Tibial artery (tissue), 4 donors: ENCODE measurements around the gene CBARP.
A peak's percentile ranks its signal among the peaks of the same experiment; 100 is the strongest.

Experiments
- DNase-seq, 2 donors: peaks; one replicate each; pipeline ENCODE4 v3.0.0-alpha.2; 2019
- H3K27ac ChIP-seq, 2 donors: fragments of 200-600 bp; sonication (generic) in 1 of 2; 1 replicate in 1 of 2; 2 replicates in 1 of 2; pipeline ENCODE4 v1.5.1; 2018 to 2019; ENCODE audit warnings: mild to moderate bottlenecking in 1 of 2
- H3K27me3 ChIP-seq, 2 donors: fragments of 200-600 bp; sonication (generic) in 1 of 2; one replicate each; pipeline versions ENCODE4 v1.5.1 to v1.6.0; 2016 to 2019
- H3K36me3 ChIP-seq, 3 donors: fragments of 200-600 bp; sonication (generic) in 2 of 3; one replicate each; pipeline ENCODE4 v1.5.1; 2016 to 2019; ENCODE audit warnings: mild to moderate bottlenecking in 2 of 3
- H3K4me1 ChIP-seq, 4 donors: fragments of 200-600 bp; sonication (generic) in 2 of 4; 1 replicate in 3 of 4; 2 replicates in 1 of 4; pipeline ENCODE4 v1.5.1; 2016 to 2019
- H3K4me3 ChIP-seq, 2 donors: fragments of 200-600 bp; sonication (generic) in 1 of 2; 1 replicate in 1 of 2; 2 replicates in 1 of 2; pipeline ENCODE4 v1.5.1; 2018 to 2019; ENCODE audit warnings: mild to moderate bottlenecking in 2 of 2
- H3K9me3 ChIP-seq, 3 donors: fragments of 200-600 bp; sonication (generic) in 1 of 3; one replicate each; pipeline ENCODE4 v1.5.1; 2016 to 2019
- intact Hi-C: fragments of 100-400 bp; cut with DNase I; formaldehyde crosslinking; loops from one replicate; pipeline ENCODE4 v1.15.0; 2023; ENCODE audit warnings: low total_unique reads
- TF ChIP-seq, protein P1 (sequence below), 2 experiments: fragments of 200-600 bp in 1 of 2; fragments of 450-650 bp in 1 of 2; IDR thresholded peaks; one replicate each; pipeline ENCODE4 v1.5.1; 2017 to 2019; ENCODE audit warnings: antibody characterized with exemption in 2 of 2, mild to moderate bottlenecking in 1 of 2, moderate library complexity in 1 of 2

CBARP gene

DNA sequence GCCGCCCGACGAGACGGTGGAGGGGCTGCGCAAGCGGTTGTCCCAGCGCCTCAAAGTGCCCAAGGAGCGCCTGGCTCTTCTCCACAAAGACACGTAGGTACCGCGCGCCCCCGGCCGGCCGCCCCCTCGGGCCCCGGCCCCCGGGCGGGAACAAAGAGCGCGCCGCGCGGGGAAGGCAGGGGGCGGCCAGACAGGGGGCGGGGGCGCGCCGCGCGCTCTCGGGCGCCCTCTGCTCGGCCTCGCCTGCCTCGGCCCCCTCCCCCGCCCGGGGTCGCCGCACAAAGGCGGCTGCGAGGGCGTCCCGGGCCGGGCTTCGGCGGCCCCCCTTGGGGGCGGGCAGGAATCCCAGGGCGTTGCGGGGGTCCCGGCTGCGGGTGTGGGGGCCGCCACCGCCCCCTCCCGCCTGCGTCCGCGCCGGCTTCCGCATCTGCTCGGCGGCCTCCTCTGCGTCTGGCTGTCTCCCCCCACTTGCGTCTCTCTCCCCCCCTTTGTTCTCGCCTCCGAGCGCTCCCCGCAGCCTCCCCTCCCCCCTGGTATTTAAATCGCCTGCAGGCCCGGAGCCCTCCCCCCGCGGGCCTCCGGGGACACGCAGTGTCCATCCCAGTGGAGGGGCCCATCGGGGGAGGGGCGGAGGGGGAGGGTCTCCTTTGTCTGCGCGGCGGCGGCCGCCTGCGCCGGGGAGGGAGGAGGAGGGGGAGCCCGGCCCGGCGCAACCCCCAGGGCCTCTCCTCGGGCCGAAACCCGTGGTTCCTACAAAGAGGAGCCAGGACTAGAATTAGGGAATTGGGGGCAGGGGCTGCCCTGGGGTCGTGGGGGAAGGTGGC, 12.8 kb upstream of the CBARP start:
- intact Hi-C loops = no loop called here
- Histone ChIP-seq H3K27ac (peak overlapping the region; percentile 98), H3K4me3 (peak overlapping the region; percentile 67 to 94), H3K36me3 (peaks cover 22 to 37% (median 29%) of the 10 kb centered on the region in 3 donors), H3K27me3 (no peaks in the 10 kb centered on the region), H3K9me3 (no peaks in the 10 kb centered on the region), H3K4me1 (peaks cover 7 to 67% (median 55%) of the 10 kb centered on the region in 4 donors)
- TF ChIP-seq, protein P1, sequence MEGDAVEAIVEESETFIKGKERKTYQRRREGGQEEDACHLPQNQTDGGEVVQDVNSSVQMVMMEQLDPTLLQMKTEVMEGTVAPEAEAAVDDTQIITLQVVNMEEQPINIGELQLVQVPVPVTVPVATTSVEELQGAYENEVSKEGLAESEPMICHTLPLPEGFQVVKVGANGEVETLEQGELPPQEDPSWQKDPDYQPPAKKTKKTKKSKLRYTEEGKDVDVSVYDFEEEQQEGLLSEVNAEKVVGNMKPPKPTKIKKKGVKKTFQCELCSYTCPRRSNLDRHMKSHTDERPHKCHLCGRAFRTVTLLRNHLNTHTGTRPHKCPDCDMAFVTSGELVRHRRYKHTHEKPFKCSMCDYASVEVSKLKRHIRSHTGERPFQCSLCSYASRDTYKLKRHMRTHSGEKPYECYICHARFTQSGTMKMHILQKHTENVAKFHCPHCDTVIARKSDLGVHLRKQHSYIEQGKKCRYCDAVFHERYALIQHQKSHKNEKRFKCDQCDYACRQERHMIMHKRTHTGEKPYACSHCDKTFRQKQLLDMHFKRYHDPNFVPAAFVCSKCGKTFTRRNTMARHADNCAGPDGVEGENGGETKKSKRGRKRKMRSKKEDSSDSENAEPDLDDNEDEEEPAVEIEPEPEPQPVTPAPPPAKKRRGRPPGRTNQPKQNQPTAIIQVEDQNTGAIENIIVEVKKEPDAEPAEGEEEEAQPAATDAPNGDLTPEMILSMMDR (IDR thresholded peaks at IDR 0.05) = no peak
- DNase-seq = no peak

DNA sequence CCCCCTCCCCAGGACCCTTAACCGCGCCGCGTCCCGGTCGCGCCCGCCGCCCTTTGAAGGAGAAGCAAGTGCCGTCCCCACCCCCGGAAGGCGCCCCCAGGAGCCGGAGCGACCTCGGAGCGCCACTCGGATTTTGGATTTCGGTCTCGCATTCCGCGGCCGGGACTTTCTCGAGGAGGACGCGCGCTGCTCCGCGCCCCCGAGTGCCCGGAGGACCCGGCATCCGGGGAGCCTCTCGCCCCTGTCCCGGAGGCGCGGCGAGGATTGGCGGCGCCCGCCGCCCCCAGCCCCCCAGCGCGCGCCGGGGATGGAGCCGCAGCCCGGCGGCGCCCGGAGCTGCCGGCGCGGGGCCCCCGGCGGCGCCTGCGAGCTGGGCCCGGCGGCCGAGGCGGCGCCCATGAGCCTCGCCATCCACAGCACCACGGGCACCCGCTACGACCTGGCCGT, 12.2 kb upstream of the CBARP start:
- Histone ChIP-seq H3K4me3 (peak overlapping the region; percentile 67 to 94), H3K36me3 (peaks cover 15 to 30% (median 23%) of the 10 kb centered on the region in 3 donors), H3K9me3 (no peaks in the 10 kb centered on the region), H3K4me1 (peaks cover 10 to 67% (median 55%) of the 10 kb centered on the region in 4 donors), H3K27ac (peak overlapping the region; percentile 98), H3K27me3 (no peaks in the 10 kb centered on the region)
- intact Hi-C loops = no loop called here
- DNase-seq = no peak
- TF ChIP-seq, protein P1 (IDR thresholded peaks at IDR 0.05) = no peak

DNA sequence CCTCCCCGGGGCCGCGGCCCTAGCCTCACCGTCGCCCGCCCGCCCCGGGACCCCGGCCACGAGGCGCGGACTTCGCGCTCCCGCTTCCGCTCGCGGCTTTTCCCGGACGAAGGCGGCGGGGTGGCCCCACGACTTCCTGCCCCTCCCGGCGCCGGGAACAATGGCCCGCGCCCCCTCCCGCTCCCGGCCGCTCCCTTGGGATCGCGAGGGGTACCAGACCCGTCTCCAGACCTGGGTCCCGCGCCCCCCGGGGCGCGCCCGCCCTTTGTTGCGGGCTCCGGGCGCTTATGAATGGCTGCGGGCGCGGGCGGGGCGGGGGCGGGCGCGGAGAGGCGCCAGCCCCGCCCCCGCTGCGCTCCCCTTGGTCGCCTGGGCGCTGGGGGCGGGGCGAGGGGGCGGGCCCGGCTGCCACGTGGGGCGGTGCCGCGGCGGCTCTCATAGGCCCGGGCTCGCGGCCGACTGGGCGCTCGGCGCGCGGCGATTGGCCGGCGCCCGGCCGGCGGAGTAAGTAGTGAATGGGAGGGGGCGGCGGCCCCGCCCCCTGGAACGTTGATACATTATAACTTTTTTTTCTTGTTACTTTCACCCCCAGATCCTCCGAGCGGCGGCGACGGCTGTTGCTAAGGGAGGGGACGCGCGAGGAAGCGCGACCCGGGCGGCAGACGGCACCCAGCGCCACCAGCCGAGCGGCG, 11.6 kb upstream of the CBARP start:
- Histone ChIP-seq H3K4me3 (peak overlapping the region; percentile 67 to 94), H3K27me3 (no peaks in the 10 kb centered on the region), H3K9me3 (no peaks in the 10 kb centered on the region), H3K4me1 (peaks cover 11 to 67% (median 55%) of the 10 kb centered on the region in 4 donors), H3K36me3 (peaks cover 10 to 25% (median 17%) of the 10 kb centered on the region in 3 donors), H3K27ac (peak overlapping the region; percentile 98 to 99)
- peak; percentile 97 to 98 for DNase-seq
- TF ChIP-seq, protein P1 (IDR thresholded peaks at IDR 0.05) = no peak
- intact Hi-C loops = no loop called here

DNA sequence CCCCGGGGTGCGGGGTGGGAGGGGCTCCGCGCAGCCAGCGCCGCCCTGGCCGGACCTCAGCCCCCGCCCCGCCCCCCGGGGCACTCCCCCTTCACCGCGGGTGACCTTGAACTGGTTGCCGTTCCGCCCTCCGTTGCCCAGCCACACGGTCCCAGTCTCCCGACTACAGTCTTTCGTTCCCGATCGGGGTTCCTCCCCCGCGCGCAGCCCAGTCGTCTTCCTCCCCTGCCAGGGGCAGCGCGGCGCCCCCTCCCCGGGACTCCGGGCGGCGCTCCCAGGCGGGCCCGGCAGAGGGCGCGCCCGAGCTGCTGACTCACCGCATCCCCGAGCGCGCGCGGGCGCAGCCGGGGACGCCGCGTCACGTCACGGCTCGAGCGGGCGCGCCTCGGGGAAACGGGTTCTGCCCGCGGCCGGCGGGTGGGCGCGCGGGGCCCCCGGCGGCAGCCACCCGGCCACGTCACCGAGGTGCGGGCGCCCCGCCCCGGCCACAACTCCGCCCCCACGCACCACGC, 11.0 kb upstream of the CBARP start:
- Histone ChIP-seq H3K27ac (peak overlapping the region; percentile 98 to 99), H3K4me3 (peak overlapping the region; percentile 67 to 94), H3K27me3 (no peaks in the 10 kb centered on the region), H3K4me1 (peaks cover 7 to 67% (median 55%) of the 10 kb centered on the region in 4 donors), H3K9me3 (no peaks in the 10 kb centered on the region), H3K36me3 (peaks cover 4 to 19% (median 15%) of the 10 kb centered on the region in 3 donors)
- intact Hi-C loops = no loop called here
- TF ChIP-seq, protein P1 (IDR thresholded peaks at IDR 0.05) = peak; percentile 84 to 99
- DNase-seq = peak; percentile 71 to 89

DNA sequence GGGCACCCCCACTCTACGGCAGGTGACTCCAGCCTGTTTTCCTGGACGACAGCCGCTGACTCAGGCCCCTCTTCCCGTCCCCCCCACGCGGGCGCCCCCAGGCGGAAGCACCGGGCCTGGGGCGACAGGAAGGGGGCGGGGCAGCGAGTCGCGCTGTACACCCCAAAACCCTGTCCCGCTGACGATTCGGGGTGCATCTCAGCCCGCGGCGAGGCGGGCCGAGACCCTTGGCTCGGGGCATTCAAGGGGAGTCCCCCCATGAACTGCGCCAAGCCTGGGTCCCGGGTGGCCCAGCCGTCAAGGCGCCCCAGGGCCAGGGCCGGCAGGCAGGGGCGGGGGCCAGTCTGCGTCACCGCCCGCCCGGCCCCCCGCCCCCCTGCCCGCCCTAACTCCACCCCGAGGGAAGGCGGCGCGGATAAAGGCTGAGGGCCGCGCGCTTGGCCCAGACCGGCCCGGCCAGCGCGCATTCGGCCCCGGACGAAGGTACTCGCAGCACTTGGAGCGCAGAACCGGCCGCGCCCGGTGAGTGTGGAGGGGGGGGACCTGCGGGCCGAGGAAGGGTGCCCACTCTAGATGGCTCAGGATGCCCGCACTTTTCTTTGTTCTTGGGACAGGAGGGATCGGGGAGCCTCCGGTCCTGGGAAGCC, 10.5 kb upstream of the CBARP start, which contains the start of gene MIDN:
Gene MIDN (plus strand): TSS at position 445 of the 647 bp plus-strand sequence. CDS start 1,714 bp downstream, outside the sequence.
- Histone ChIP-seq H3K27me3 (no peaks in the 10 kb centered on the region), H3K27ac (peak within 1 kb of the TSS; percentile 98 to 99), H3K36me3 (peaks cover 4 to 15% (median 14%) of the 10 kb centered on the region in 3 donors), H3K9me3 (no peaks in the 10 kb centered on the region), H3K4me1 (peaks cover 4 to 67% (median 55%) of the 10 kb centered on the region in 4 donors), H3K4me3 (peak within 1 kb of the TSS; percentile 67 to 94)
- intact Hi-C loops = no loop called here
- TF ChIP-seq, protein P1 (IDR thresholded peaks at IDR 0.05) = no peak
- peak; percentile 80 to 92 for DNase-seq
